ENCODE data around the gene PHF20.

PHF20 gene

GRCh38 chr20:35929301-35929700, 157.5 kb downstream of the PHF20 start:
- TF ChIP-seq ZFX (IDR thresholded peaks at IDR 0.05) (no peak), CTCF (conservative IDR thresholded peaks at IDR 0.05) (no peak)
- no peak overlapping the region for H3K27ac ChIP-seq

- TF ChIP-seq CTCF (conservative IDR thresholded peaks at IDR 0.05): no peak
- TF ChIP-seq ZFX (IDR thresholded peaks at IDR 0.05): no peak
- H3K27ac ChIP-seq: no peak overlapping the region
These were observed 162.2 kb downstream of the PHF20 start for GRCh38 chr20:35934050-35934449.

- H3K27ac ChIP-seq: no peak overlapping the region
- TF ChIP-seq CTCF (conservative IDR thresholded peaks at IDR 0.05) (no peak), ZFX (IDR thresholded peaks at IDR 0.05) (no peak)
These were observed 167.4 kb downstream of the PHF20 start for GRCh38 chr20:35939264-35939663.

- no peak overlapping the region for H3K27ac ChIP-seq
- TF ChIP-seq CTCF (conservative IDR thresholded peaks at IDR 0.05) (no peak), ZFX (IDR thresholded peaks at IDR 0.05) (no peak)
These were observed 169.8 kb downstream of the PHF20 start for GRCh38 chr20:35941620-35942019.

GRCh38 chr20:35942243-35942642, 170.4 kb downstream of the PHF20 start:
- TF ChIP-seq CTCF (conservative IDR thresholded peaks at IDR 0.05): no peak
- TF ChIP-seq ZFX (IDR thresholded peaks at IDR 0.05): no peak
- H3K27ac ChIP-seq: no peak overlapping the region

GRCh38 chr20:35947489-35947888, 175.7 kb downstream of the PHF20 start:
- TF ChIP-seq CTCF (conservative IDR thresholded peaks at IDR 0.05): peak; percentile 64
- TF ChIP-seq ZFX (IDR thresholded peaks at IDR 0.05): no peak

GRCh38 chr20:35947907-35948306, 176.1 kb downstream of the PHF20 start:
- TF ChIP-seq ZFX (IDR thresholded peaks at IDR 0.05) (no peak), CTCF (conservative IDR thresholded peaks at IDR 0.05) (no peak)
- H3K27ac ChIP-seq: no peak overlapping the region

More at GRCh38 chr20:35947489-35947888, 175.7 kb downstream of the PHF20 start:
- H3K27ac ChIP-seq: no peak overlapping the region

Measured in C4-2B (cell line).